Measurements from ENCODE around the gene HLA-DOB.

The HLA-DOB gene

DNA sequence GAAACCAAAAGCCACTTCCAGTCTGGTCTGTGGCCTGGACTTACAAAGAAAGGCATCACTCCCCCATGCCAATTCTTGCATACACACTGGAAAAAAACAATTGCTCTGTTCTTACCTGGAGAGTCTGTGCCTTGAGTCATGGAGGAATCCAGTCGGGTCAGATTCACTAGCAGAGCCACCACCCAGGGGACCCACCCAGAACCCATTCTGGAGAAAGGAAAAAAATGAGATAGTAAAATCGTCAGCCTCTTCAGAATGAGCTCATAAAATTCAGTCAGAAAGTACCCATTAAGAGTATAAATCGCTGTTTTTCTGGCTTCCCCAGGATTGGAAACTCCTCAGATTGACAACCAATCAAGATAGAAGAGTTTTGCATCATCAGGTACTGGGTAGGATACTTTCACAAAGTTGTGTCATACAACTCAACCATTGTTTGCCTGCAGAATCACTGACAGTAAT lies at the start of gene HLA-DOB:
Gene HLA-DOB (minus strand): TSS at position 257 of the 459 bp plus-strand sequence. CDS start 51 bp downstream, at position 206.
- no peaks in the 10 kb centered on the region for H3K36me3 Mint-ChIP-seq (ENCODE audit: low read depth)
- no peaks in the 10 kb centered on the region for H3K9me3 Mint-ChIP-seq
- H3K27ac Mint-ChIP-seq = peak within 1 kb of the TSS; percentile 72
- intact Hi-C loops (cut with micrococcal nuclease) = no loop called here
- H3K4me3 Mint-ChIP-seq = peak within 1 kb of the TSS; percentile 42
- peaks cover 1% of the 10 kb centered on the region for H3K27me3 Mint-ChIP-seq
- peaks cover 46% of the 10 kb centered on the region for H3K4me1 Mint-ChIP-seq (ENCODE audit: low read depth)

DNA sequence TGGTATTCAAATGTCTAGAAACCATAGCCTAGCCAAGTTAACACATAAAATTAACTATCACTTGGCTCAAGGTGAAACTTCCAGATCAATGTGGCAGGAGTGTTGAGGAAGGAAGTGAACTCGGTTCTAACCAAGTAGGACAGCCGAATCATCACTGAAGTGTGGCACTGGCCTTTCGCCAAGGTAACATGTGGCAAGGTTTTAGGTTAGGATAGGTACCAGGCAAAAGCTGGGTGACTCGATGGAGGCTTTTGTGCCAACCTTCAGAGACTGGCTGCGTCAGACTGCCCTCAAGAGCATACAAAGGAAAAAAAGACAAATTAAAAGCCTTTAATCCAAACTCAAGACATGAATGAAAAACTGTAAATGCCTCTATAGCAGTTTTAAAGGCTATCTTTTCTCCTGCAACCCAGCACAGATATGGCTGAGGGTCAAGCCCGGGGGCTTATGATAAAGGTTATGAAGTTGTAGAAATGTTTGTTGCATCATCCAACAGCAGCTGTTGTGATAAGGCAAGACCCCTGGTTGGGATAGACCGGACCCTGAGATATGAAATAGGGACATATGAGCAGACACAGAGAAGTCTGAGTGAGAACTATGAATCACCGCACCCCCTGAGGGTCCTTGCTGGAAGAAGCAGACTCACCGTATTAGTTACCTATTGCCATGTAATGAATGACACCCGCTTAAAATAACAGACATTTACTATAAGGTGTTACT lies 49.1 kb upstream of the HLA-DOB start:
- Mint-ChIP-seq H3K4me1 (ENCODE audit: low read depth) (peaks cover 24% of the 10 kb centered on the region), H3K4me3 (no peak overlapping the region)

GRCh38 chr6:32862725-32863124 lies 45.9 kb upstream of the HLA-DOB start:
- intact Hi-C loops (cut with micrococcal nuclease) = loop anchor here (10.0 kb wide), 1 partner anchor 158 kb away; no protein-coding TSS in a partner anchor
- Mint-ChIP-seq H3K27me3 (no peaks in the 10 kb centered on the region), H3K9me3 (no peaks in the 10 kb centered on the region), H3K4me3 (no peak overlapping the region), H3K27ac (no peak overlapping the region), H3K36me3 (ENCODE audit: low read depth) (peaks cover 38% of the 10 kb centered on the region), H3K4me1 (ENCODE audit: low read depth) (peaks cover 36% of the 10 kb centered on the region)

More for the DNA sequence above, 49.1 kb upstream of the HLA-DOB start:
- Mint-ChIP-seq H3K27me3 (peaks cover 13% of the 10 kb centered on the region), H3K9me3 (no peaks in the 10 kb centered on the region), H3K36me3 (ENCODE audit: low read depth) (peaks cover 6% of the 10 kb centered on the region), H3K27ac (no peak overlapping the region)
- intact Hi-C loops (cut with micrococcal nuclease) = loop anchor here (5.0 to 10.0 kb wide), 3 partner anchors 44 to 454 kb away; no protein-coding TSS in a partner anchor

DNA sequence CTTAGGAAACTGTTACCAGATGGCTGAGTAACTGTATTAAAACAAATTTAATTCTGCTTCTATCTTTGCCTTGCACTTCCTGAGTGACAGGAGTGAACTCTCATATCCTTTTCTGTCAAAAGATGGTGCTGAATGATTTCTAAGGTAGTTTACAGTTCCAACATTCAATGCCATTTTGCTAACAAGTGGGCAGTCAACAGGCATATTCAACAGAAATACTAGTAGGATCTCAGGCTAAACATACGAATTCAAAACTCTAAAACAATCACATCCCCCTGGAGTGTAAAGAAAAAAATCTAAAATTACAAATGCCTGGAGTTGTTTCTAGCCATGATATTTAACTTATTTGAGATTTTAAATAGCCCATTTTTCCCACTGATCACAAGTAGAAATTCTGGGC lies 43.9 kb upstream of the HLA-DOB start:
- Mint-ChIP-seq H3K9me3 (no peaks in the 10 kb centered on the region), H3K4me1 (ENCODE audit: low read depth) (peaks cover 37% of the 10 kb centered on the region), H3K27ac (peak overlapping the region; percentile 8), H3K4me3 (no peak overlapping the region), H3K36me3 (ENCODE audit: low read depth) (peaks cover 56% of the 10 kb centered on the region), H3K27me3 (no peaks in the 10 kb centered on the region)
- intact Hi-C loops (cut with micrococcal nuclease) = loop anchor here (10.0 kb wide), 1 partner anchor 156 kb away; no protein-coding TSS in a partner anchor

DNA sequence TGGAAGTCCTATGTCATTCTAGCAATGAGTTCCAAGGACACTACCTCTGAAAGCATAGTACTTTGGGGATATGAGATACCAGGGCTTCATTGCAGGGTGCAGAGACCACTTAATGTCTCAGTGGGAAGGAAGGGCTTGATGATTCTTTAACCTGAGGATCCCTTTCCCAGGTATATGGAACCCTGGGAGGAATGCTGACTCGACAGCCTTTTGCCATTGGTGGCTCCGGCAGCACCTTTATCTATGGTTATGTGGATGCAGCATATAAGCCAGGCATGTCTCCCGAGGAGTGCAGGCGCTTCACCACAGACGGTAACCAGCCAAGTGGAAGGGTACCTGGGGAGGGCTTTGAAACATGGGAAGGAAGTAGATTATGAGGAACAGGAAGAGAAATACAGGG lies 41.4 kb upstream of the HLA-DOB start:
- H3K27ac Mint-ChIP-seq = peak overlapping the region; percentile 16
- no peaks in the 10 kb centered on the region for H3K9me3 Mint-ChIP-seq
- intact Hi-C loops (cut with micrococcal nuclease) = no loop called here
- no peak overlapping the region for H3K4me3 Mint-ChIP-seq
- peaks cover 73% of the 10 kb centered on the region for H3K36me3 Mint-ChIP-seq (ENCODE audit: low read depth)
- no peaks in the 10 kb centered on the region for H3K27me3 Mint-ChIP-seq
- peaks cover 47% of the 10 kb centered on the region for H3K4me1 Mint-ChIP-seq (ENCODE audit: low read depth)

DNA sequence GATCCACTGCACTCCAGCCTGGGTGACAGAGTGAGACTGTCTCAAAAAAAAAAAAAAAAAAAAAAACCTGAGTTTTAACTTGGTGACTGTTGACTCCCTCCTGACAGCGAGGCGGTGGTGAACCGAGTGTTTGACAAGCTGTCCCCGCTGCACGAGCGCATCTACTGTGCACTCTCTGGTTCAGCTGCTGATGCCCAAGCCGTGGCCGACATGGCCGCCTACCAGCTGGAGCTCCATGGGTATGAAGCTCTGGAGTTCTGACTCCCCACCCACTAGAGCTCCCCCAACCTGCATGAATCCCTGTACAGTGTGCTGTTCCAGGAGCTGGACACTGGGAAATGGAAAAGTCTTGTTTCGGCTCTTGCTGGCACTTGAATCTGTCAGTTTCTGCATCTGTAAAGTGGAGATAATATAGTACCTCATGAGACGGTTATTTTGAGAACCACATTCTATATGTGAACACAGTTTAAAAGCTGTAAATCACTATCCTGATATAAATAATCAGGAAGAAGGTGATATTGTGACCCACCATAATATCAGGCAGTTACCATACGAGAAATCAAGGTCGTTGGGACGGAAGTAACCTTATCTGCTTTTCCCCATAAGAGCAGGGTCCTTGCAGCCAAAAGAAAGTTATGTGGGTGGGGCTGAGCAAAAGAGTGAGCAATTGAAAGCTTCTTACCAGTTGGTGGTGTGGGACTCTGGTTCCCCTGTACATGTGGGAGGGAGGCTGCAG lies 40.5 kb upstream of the HLA-DOB start:
- intact Hi-C loops (cut with micrococcal nuclease) = no loop called here
- Mint-ChIP-seq H3K4me3 (no peak overlapping the region), H3K27ac (no peak overlapping the region), H3K4me1 (ENCODE audit: low read depth) (peaks cover 48% of the 10 kb centered on the region), H3K36me3 (ENCODE audit: low read depth) (peaks cover 81% of the 10 kb centered on the region), H3K9me3 (no peaks in the 10 kb centered on the region), H3K27me3 (no peaks in the 10 kb centered on the region)

- Mint-ChIP-seq H3K27ac (peak overlapping the region; percentile 93), H3K9me3 (no peaks in the 10 kb centered on the region), H3K36me3 (ENCODE audit: low read depth) (peaks cover 90% of the 10 kb centered on the region), H3K4me3 (peak overlapping the region; percentile 95), H3K4me1 (ENCODE audit: low read depth) (peaks cover 64% of the 10 kb centered on the region), H3K27me3 (no peaks in the 10 kb centered on the region)
- intact Hi-C loops (cut with micrococcal nuclease) = loop anchor here (2.0 kb wide), 1 partner anchor 17 kb away; the partner anchor contains the start of gene TAP2
Observed at GRCh38 chr6:32855467-32856174, 38.8 kb upstream of the HLA-DOB start.

- H3K9me3 Mint-ChIP-seq = no peaks in the 10 kb centered on the region
- H3K4me3 Mint-ChIP-seq = peak overlapping the region; percentile 95
- no peaks in the 10 kb centered on the region for H3K27me3 Mint-ChIP-seq
- peak overlapping the region; percentile 93 for H3K27ac Mint-ChIP-seq
- intact Hi-C loops (cut with micrococcal nuclease) = loop anchor here (2.0 kb wide), 1 partner anchor 16 kb away; the partner anchor contains the start of gene TAP2
- peaks cover 90% of the 10 kb centered on the region for H3K36me3 Mint-ChIP-seq (ENCODE audit: low read depth)
- peaks cover 69% of the 10 kb centered on the region for H3K4me1 Mint-ChIP-seq (ENCODE audit: low read depth)
Observed at GRCh38 chr6:32854376-32855178, 37.8 kb upstream of the HLA-DOB start.

- H3K4me1 Mint-ChIP-seq (ENCODE audit: low read depth) = peaks cover 70% of the 10 kb centered on the region
- no peaks in the 10 kb centered on the region for H3K27me3 Mint-ChIP-seq
- intact Hi-C loops (cut with micrococcal nuclease) = loop anchor here (1.0 to 2.0 kb wide), 2 partner anchors 9 to 15 kb away; partner anchors contain the start of genes PSMB8 and TAP2
- H3K27ac Mint-ChIP-seq = peak within 1 kb of the TSS; percentile 93
- peak within 1 kb of the TSS; percentile 95 for H3K4me3 Mint-ChIP-seq
- H3K36me3 Mint-ChIP-seq (ENCODE audit: low read depth) = peaks cover 90% of the 10 kb centered on the region
- no peaks in the 10 kb centered on the region for H3K9me3 Mint-ChIP-seq
Observed at GRCh38 chr6:32853541-32854375, 37.0 kb upstream of the HLA-DOB start, which contains the start of the genes PSMB9 and TAP1. Gene PSMB9, plus strand, starts transcription at chr6:32854192. Its CDS starts 38 bp downstream, at chr6:32854230. Gene TAP1, minus strand, starts transcription at chr6:32853704. Its CDS starts 68 bp downstream, at chr6:32853636.

GRCh38 chr6:32852844-32853540 lies 36.2 kb upstream of the HLA-DOB start:
- no peaks in the 10 kb centered on the region for H3K27me3 Mint-ChIP-seq
- H3K36me3 Mint-ChIP-seq (ENCODE audit: low read depth) = peaks cover 90% of the 10 kb centered on the region
- H3K9me3 Mint-ChIP-seq = no peaks in the 10 kb centered on the region
- peaks cover 70% of the 10 kb centered on the region for H3K4me1 Mint-ChIP-seq (ENCODE audit: low read depth)
- intact Hi-C loops (cut with micrococcal nuclease) = loop anchor here (1.0 kb wide), 1 partner anchor 9 kb away; the partner anchor contains the start of gene PSMB8
- peak overlapping the region; percentile 95 for H3K4me3 Mint-ChIP-seq
- peak overlapping the region; percentile 93 for H3K27ac Mint-ChIP-seq

GRCh38 chr6:32852018-32852843 lies 35.4 kb upstream of the HLA-DOB start:
- H3K27me3 Mint-ChIP-seq = no peaks in the 10 kb centered on the region

More at GRCh38 chr6:32852018-32852843, 35.4 kb upstream of the HLA-DOB start:
- intact Hi-C loops (cut with micrococcal nuclease) = no loop called here
- Mint-ChIP-seq H3K36me3 (ENCODE audit: low read depth) (peaks cover 90% of the 10 kb centered on the region), H3K27ac (peak overlapping the region; percentile 93), H3K4me3 (peak overlapping the region; percentile 95), H3K4me1 (ENCODE audit: low read depth) (peaks cover 73% of the 10 kb centered on the region), H3K9me3 (no peaks in the 10 kb centered on the region)

All from dendritic cell treated with granulocyte-macrophage colony-stimulating factor and Interleukin-4, amounts not matched to agents 40 ng/mL and 50 ng/mL, for 4 days (primary cell).